ENCODE data around the gene TRAF1.

DNA sequence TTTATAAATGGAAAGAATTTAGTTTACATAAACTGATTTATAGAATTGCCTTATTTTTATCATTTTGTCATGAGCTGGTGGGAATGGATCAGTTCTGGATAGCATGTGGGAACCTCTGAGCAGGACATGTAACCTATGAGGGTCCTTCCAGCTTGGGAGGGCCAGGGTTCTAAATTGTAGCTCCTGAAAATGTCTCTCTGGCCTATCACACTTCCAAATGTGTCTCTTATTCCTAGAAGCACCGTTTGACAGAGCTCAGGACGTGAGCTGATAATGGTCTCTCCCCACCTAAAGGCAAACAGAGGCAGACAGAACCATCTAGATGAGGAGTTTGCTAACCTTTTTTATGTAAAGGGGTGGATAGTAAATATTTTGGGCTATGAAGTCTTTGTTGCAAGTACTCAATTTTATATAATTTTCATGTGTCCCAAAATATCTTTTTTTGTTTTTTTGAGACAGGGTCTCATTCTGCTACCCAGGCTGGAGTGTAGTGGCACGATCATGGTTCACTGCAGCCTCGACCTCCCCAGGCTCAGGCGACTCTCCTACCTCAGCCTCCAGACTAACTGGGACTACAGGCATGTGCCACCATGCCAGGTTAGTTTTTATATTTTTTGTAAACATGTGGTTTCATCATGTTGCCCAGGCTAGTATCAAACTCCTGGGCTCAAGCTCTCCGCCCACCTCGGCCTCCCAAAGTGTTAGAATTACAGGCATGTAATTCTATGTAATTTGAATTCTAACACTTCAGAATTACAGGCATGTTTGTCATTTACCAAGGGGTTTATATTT, 4.0 kb downstream of the TRAF1 start:
- no peak for TF ChIP-seq EZH2 (IDR thresholded peaks at IDR 0.05; ENCODE audit: borderline replicate concordance, insufficient read depth, low read length, poor library complexity, severe bottlenecking)
- TF ChIP-seq, protein P1, sequence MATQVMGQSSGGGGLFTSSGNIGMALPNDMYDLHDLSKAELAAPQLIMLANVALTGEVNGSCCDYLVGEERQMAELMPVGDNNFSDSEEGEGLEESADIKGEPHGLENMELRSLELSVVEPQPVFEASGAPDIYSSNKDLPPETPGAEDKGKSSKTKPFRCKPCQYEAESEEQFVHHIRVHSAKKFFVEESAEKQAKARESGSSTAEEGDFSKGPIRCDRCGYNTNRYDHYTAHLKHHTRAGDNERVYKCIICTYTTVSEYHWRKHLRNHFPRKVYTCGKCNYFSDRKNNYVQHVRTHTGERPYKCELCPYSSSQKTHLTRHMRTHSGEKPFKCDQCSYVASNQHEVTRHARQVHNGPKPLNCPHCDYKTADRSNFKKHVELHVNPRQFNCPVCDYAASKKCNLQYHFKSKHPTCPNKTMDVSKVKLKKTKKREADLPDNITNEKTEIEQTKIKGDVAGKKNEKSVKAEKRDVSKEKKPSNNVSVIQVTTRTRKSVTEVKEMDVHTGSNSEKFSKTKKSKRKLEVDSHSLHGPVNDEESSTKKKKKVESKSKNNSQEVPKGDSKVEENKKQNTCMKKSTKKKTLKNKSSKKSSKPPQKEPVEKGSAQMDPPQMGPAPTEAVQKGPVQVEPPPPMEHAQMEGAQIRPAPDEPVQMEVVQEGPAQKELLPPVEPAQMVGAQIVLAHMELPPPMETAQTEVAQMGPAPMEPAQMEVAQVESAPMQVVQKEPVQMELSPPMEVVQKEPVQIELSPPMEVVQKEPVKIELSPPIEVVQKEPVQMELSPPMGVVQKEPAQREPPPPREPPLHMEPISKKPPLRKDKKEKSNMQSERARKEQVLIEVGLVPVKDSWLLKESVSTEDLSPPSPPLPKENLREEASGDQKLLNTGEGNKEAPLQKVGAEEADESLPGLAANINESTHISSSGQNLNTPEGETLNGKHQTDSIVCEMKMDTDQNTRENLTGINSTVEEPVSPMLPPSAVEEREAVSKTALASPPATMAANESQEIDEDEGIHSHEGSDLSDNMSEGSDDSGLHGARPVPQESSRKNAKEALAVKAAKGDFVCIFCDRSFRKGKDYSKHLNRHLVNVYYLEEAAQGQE (IDR thresholded peaks at IDR 0.05; ENCODE audit: borderline replicate concordance): no peak
- TF ChIP-seq CTCF (IDR thresholded peaks at IDR 0.05; ENCODE audit: poor library complexity, severe bottlenecking): no peak
- TF ChIP-seq POLR2AphosphoS5 (IDR thresholded peaks at IDR 0.05): no peak
- no peak for TF ChIP-seq RAD21 (conservative IDR thresholded peaks at IDR 0.05)
- no peak for TF ChIP-seq MXI1 (conservative IDR thresholded peaks at IDR 0.05; ENCODE audit: poor library complexity, severe bottlenecking)
- TF ChIP-seq SMC3 (conservative IDR thresholded peaks at IDR 0.05; ENCODE audit: poor library complexity): no peak
- no peak for TF ChIP-seq EP300 (conservative IDR thresholded peaks at IDR 0.05; ENCODE audit: poor library complexity, severe bottlenecking)

All from neural cell (in vitro differentiated cells).